Renal pelvis (tissue), 4 donors: ENCODE data around the gene ITGB3BP. TPM values are rescaled to one million over a fixed set of nuclear protein-coding genes. Genes with fewer than 3 reads are reported as not detected.
"Not testable (repeated sequence)": the region's sequence is repeated elsewhere in the genome, so short reads cannot be mapped to it uniquely, and the experiment has no call there.

Experiments used
- DNase-seq: peaks from one replicate; pipeline ENCODE4 v3.0.0-alpha.2; 2013
- polyA plus RNA-seq, 3 donors: library from polyadenylated mRNA; unstranded; fragments of 120-200 nt; gene quantifications; one replicate each; pipeline ENCODE4 v1.2.1, GENCODE V29; 2013; ENCODE audit not compliant: insufficient read length in 3 of 3

ITGB3BP gene
- polyA plus RNA-seq, 3 donors = 51.2 to 73.2 (median 61.0) TPM

DNA sequence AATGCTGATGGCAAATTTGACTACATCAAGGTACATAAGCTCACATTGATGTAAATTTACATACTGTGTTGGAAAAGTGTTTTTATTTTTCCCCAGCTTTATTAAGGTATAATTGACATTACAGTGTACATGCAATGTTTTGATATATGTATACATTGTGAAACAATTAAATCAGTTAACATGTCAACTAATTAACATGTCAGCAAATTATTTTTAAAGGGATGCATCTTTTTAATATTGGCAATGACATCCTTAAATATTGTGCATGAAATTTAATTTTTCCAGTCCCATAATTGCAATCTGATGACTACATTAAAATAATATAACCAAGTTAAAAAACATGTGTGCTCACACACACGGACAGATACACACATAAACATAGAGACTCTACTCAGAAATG lies 9.7 kb upstream of the ITGB3BP start:
- no peak for DNase-seq

- DNase-seq = no peak
These were observed 1.2 kb upstream of the ITGB3BP start for GRCh38 chr1:63524201-63524600.

DNA sequence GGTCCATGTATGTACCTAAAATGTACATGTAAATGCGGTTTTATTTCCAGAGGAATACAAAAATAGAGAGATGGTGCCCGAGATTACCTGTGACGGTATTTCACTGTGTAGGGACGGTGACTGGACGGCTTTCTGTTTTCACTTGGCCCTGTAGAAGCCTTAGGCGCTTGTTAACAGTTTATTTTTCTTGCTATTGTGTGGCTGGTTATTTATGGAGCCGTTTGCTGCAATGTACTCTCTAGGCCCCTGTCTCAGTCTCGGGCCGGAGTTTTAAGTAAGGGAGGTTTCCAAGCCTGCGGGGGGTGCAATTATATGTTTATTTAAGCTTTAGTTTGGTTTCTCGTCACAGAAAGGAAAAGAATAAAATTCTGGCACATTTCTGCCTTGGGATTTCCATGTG lies 713 bp upstream of the ITGB3BP start:
- no peak for DNase-seq

- DNase-seq = no peak
These were observed 6.4 kb downstream of the ITGB3BP start for GRCh38 chr1:63516629-63517028.

- DNase-seq = no peak
These were observed 10.4 kb downstream of the ITGB3BP start for GRCh38 chr1:63512584-63512983.

DNA sequence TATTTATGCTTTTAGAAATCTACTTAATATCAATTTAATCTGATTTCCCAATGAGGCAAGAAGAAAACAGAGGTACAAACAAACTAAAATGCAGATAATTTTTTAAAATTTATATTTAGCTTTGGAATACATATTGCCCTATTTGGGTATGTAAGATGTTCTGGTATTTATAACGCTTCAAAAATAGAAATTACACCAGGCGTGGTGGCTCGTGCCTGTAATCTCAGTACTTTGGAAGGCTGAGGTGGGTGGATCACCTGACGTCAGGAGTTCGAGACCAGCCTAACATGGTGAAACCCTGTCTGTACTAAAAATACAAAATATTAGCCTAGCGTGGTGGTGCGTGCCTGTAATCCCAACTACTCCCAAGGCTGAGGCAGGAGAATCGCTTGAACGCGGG lies 13.3 kb downstream of the ITGB3BP start:
- DNase-seq = no peak

- no peak for DNase-seq
These were observed 16.2 kb downstream of the ITGB3BP start for GRCh38 chr1:63506782-63507181.

DNA sequence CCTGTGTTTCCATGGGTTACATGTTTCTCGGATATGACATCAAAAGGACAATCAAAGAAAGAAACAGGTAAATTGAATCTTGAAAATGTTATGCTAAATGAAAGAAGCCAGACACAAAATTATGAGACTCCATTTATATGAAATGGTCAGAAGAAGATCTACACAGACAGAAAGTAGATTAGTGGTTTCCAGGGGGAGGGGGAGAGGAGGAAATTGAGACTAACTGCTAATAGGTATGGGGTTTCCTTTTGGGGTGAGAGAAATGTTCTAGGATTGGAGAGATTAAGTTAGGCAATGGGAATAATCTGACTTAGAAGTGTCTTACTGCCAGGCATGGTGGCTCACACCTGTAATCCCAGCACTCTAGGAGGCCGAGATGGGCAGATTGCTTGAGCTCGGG lies 21.8 kb downstream of the ITGB3BP start:
- no peak for DNase-seq

DNA sequence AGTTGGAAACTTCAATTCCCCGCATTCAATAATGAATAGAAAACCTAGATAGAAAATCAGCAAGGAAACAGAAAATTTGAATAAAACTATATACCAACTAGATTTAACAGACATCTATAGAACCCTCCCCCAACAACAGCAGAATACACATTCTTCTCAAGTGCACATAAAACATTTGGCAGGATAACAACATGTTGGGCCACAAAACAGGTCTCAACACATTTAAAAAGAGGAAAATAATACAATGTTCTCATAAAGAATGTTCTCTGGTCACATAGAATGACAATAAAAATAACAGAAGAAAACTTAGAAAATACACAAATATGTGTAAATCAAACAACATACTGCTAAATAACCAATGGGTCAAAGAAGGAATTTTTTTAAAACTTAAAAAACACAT lies 24.9 kb downstream of the ITGB3BP start:
- no peak for DNase-seq

DNA sequence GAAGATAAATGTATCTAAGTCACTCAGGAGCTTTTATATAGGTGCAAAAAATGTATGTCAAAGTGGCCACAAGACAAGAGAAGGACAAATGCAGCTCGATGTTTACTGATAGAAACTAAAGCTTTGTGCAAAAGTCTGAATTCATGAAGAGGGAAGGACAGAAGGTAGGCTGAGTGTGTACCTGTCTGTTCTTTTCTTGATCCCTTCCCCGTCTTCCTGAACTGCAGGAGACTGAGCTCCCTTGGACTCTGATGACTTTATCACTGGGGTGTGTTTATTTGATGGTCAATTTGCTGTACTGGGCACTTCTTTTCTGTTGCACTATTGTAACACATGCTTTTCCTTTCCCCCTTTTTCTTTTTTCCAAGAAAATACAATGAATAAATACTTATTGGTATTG lies 25.4 kb downstream of the ITGB3BP start:
- no peak for DNase-seq

DNA sequence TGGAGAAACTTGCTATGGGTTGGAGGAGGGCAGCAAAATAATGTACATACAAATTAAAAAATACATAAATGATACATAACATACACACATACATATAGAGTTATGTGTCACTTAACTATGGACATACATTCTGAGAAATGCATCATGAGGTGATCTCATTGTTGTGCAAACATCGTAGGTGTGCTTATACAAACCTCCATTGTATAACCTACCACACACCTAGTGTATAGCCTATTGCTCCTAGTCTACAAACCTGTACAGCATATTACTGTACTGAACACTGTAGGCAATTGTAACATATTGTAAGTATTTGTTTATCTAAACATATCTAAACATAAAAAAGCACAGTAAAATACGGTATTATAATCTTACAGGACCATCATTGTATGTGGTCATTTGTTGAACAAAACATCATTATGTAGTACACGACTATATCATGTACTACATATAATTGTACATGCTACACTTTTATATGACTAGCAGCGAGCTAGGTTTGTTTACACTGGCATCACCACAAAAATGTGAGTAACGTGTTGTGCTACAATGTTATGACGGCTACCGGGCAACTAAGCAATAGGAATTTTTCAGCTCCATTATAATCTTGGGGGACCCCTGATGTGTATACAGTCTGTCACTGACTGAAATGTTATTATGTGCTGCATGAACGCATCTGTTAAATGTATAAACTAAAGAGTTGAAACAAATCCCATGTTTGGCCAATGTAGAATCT lies 35.5 kb downstream of the ITGB3BP start:
- no peak for DNase-seq

DNA sequence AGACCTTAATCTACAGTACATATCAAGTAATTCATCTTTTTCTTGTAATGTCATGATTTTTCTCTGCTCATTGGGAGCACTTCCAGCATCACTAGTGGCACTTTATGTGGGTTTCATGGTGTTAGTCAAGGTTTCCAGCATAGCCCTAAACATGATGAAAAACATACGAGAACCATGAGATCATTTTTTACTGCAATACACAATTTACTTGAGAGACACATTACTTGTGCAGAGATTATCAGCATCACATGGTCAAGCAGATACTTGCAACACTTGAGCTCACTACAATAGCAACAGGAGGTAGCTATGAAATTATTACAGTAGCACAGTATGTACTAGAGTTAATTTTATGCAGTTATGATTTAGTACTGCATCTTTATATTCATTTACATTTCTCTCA lies 36.4 kb downstream of the ITGB3BP start:
- no peak for DNase-seq

DNA sequence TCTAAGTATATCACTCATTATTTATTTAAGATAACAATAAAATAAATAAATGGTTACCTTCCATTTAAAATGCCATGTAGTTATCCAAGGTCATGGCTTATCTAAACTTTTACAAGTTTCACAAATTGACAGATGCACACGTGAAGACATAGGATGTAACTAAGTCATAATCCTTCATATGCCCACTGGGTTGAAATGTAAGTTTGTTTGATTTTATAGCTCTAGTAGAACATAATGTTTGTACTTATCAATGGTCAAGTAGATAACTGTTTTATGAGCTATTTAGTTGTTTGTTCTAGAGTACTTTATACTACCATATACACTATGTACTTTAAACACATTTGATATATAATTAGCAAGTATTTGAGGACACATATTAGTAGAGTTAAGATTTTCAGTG lies 43.0 kb downstream of the ITGB3BP start:
- DNase-seq = no peak

GRCh38 chr1:63475761-63476160 lies 47.3 kb downstream of the ITGB3BP start:
- DNase-seq = no peak

- not testable (repeated sequence) for DNase-seq
These were observed 54.3 kb downstream of the ITGB3BP start for GRCh38 chr1:63468683-63469082.

- DNase-seq = no peak
These were observed 56.3 kb downstream of the ITGB3BP start for GRCh38 chr1:63466759-63467158.

DNA sequence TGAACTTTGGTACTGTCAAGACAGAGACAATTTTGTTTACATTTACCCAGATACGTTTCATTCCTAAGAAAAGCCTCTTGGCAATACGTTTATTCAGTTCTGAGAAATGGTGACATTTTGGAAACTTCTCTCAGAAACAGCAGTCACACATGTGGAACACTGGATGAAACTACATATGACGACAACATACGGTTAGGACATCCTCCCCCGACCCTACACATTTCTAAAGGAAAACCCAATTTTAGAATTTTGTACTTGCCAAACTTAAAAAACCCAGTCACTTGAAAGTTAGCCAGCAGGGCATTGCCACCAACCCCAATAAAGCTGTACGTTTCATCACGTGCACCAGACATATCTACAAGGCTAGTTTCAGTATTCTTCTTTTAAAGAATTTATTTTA lies 56.8 kb downstream of the ITGB3BP start:
- no peak for DNase-seq

DNA sequence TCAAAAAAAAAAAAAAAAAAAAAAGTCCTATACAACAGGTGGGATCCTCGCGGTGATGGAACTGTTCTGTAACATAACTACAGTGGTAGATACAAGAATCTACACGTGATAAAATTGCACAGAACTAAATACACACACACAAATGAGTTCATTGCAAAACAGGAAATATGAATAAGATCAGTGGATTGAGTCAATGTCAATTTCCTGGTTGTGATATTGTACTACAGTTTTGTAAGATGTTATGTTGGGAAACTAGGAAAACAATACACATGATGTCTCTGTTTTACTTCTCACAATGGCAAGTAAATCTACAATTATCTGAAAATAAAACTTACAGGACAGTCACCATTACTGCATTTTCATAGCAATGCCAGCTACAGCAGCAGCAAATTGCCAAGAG lies 59.8 kb downstream of the ITGB3BP start:
- no peak for DNase-seq

DNA sequence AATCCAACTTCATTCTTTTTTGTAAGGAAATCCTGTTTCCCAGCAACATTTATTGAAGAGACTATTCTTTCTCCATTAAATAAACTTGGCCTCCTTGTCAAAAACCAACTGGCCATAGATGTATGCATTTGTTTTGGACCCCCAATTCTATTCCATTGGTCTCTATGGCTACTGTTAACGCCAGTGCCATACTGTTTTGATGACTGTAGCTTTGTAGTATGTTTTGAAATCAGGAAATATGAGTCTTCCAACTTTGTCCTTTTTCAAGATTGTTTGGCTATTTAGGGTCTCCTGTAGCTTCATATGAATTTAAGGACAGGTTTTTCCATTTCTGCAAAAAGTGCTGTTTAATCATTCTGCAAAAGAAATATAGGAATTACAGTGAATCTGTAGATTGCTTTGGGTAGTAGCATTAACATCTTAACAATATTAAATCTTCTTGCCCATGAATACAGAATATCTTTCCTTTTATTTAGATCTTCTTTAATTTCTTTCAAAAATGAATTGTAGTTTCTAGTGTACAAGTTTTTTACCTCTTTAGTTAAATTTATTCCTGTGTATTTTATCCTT lies 61.3 kb downstream of the ITGB3BP start:
- no peak for DNase-seq

DNA sequence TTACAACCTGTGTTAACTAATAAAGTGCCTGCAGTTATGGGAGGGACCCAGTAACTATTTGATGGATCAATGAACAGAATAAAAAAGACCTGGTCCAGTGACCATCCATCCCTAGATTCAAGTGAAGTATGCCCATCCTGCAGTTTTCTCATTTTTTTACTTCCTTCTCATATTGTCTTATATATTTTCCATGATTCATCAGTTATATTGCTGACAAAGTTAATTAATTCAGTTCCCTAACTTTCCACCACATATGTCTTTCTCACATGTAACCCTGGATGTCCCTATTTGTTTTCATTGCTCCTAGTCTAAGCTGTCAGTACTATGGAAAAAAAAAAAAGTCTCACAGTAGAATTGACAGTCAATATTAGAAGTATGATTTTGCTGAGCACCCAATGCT lies 64.3 kb downstream of the ITGB3BP start:
- DNase-seq = no peak

GRCh38 chr1:63454269-63454668 lies 68.8 kb downstream of the ITGB3BP start:
- DNase-seq = no peak

- DNase-seq = no peak
These were observed 69.8 kb downstream of the ITGB3BP start for GRCh38 chr1:63453232-63453631.

DNA sequence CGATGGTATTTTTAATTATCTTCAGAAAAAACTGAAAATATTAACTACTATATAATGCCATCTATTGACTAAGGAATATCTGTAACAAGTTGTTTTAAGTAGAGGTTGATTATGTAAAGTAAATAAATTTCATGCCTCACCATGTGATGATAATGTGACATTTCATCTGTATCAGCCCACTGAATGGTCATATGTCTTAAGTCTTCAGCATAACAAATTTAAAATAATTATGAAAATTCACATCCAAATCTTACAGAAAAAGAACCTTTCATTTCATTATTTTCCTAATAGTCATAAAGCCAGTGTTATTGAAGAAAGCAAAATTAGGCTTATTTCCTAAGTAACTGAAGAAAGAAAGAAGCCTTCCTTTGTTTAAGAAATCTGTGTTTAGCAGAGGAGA lies 72.6 kb downstream of the ITGB3BP start:
- DNase-seq = no peak

DNA sequence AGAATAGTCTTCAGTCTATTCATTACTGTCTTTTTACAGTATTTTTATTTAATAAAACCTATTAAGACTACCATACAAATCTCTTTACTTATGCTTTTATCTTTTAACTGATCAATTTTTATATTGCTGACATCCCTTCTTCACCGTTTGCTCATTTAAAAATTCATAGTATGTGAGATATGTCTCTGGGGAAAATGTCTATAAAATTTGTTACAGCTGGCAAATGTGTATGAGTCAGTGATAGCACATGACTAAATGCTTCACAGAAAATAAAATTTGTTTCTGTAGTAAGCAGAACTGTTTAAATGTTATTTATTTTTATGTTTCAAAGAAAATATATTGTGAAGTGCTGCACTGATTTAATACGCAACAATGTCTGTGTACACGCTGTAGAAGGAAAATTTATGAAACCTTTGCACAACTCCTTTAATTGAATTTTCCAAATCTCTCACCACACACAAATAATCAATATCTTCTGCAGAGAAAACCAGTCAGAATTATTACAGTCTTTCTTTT lies 74.2 kb downstream of the ITGB3BP start:
- no peak for DNase-seq
